Hematopoietic multipotent progenitor cell treated with erythropoietin and hydrocortisone succinate and interleukin-3 and kit ligand, for 4 days (in vitro differentiated cells): ENCODE measurements around the gene C2.
A peak's percentile ranks its signal among the peaks of the same experiment; 100 is the strongest.

Experiments
- DNase-seq: peaks from one replicate; pipeline ENCODE4 v3.0.0-alpha.2; 2015

The C2 gene

GRCh38 chr6:31927242-31927862, at the start of gene C2:
Gene C2 (plus strand): TSS chr6:31927717. CDS start chr6:31927753, 36 bp downstream.
- DNase-seq: no peak

GRCh38 chr6:31878222-31878621, 49.3 kb upstream of the C2 start:
- no peak for DNase-seq

GRCh38 chr6:31878726-31879125, 48.8 kb upstream of the C2 start, which contains the start of gene SLC44A4:
Gene SLC44A4 (minus strand): TSS chr6:31878997. CDS start chr6:31878980, 17 bp downstream.
- no peak for DNase-seq

DNA sequence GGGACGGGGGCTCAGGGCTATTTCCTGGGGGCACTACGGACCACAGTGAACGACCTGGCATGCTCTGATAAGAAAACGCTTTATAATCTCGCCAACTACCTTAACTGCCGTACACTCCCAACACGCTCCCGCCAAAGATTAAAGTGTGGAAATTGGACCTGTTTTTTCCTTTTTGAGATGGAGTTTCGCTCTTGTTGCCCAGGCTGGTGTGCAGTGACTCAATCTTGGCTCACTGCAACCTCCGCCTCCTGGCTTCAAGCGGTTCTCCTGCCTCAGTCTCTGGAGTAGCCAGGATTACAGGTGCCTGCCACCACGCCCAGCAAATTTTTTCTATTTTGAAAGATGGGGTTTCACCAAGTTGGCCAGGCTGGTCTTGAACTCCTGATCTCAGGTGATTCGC, 48.4 kb upstream of the C2 start:
- DNase-seq: peak; percentile 53

GRCh38 chr6:31879901-31880300, 47.6 kb upstream of the C2 start:
- no peak for DNase-seq

- DNase-seq: no peak
Measured at GRCh38 chr6:31880616-31881015, 46.9 kb upstream of the C2 start.

DNA sequence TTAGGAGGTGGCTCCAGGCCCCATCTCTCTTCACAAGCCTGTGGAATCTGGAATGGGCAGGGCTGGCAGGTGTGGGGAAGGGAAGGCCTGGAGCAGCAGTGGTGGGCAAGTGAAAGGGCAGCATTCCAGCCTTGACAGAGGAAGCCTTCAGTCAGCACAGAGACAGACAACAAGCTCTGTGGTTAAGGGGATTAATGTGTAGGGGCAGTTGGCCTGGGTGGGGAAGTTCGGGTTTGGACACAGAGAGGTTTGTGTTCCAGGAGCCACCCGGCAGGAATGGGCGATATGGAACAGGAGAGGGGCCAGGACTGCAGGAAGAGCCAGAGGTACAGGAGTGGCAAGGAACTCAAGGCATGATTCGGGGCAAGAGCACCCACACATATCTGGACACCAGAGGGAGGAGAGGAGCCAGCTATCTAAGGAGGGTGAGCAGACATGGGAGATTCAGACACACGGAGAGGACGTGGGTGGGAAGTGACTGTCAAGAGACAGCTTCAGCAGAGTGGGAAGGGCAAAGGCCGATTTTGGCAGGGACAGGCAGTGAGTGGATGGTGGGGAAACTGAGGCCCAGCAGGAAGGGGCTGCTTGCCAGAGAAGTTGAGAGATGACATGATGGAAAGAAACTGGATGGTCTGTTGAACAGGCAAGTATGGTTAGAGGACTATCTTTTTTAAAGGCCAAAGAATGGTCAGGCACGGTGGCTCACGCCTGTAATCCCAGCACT, 46.2 kb upstream of the C2 start:
- no peak for DNase-seq

GRCh38 chr6:31882344-31882743, 45.2 kb upstream of the C2 start:
- DNase-seq: no peak

DNA sequence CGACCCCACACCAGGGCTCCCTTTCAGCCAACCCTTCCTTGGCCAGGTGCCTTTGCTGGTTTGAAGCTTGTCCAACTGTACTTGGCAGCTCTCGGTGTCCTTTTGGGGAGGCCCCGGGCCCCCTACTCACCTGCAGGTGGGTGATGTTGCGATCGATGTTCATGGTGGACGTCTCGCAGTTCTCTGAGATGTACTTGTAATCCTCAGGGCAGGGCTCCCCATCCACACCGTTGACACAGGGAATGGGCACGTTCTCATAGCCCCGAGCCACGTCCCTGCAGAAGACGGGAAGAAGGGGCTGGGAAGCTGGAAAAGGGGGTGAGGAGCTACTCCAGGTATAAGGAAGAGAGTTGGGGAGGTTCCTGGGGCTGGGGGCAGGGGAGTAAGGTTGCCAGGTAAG, 43.8 kb upstream of the C2 start:
- DNase-seq: no peak

DNA sequence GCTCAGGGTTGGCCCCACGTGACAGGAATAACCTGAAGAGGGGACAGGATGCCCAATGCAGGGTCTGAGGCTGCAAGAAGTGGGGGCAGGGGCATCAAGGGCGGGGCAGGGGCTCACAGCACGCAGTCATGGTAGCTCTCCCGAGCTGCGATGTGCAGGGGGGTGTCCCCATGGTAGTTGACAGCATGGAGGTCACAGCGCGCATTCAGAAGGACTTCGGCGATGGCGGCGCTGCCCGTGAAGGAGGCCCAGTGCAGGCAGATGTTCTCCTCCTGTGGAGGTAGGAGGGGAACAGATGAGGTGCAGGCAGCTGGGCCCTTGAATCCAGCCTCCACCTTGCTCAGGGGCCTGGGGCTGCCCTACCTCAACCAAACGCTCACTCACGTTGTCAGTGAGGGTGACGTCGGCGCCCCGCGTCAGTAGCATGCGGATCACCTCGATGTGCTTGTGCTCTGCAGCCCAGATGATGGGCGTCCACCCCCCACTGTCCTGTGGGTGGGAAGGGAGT, 42.9 kb upstream of the C2 start:
- no peak for DNase-seq

DNA sequence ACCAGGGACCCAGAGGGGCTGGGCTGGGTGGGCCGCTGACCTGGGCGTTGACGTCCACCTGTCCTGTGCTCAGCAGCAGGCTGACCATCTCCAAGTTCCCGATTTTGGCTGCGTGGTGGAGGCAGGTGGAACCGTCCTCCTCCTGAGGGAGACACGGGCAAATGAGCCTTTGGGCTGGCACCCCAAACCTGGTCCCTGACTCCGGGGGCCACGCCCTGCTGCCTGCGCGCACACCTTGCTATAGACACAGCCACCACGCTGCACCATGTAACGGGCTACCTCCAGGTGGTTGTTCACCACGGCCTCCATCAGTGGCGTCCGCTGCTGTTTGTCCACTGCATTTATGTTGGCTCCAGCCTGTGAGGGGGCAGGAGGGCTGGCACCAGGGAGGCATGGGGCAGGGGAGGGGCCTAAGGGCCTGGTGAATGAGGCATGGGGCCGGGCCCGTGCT, 41.0 kb upstream of the C2 start:
- DNase-seq: no peak

GRCh38 chr6:31887173-31888007, 40.1 kb upstream of the C2 start:
- DNase-seq: no peak

DNA sequence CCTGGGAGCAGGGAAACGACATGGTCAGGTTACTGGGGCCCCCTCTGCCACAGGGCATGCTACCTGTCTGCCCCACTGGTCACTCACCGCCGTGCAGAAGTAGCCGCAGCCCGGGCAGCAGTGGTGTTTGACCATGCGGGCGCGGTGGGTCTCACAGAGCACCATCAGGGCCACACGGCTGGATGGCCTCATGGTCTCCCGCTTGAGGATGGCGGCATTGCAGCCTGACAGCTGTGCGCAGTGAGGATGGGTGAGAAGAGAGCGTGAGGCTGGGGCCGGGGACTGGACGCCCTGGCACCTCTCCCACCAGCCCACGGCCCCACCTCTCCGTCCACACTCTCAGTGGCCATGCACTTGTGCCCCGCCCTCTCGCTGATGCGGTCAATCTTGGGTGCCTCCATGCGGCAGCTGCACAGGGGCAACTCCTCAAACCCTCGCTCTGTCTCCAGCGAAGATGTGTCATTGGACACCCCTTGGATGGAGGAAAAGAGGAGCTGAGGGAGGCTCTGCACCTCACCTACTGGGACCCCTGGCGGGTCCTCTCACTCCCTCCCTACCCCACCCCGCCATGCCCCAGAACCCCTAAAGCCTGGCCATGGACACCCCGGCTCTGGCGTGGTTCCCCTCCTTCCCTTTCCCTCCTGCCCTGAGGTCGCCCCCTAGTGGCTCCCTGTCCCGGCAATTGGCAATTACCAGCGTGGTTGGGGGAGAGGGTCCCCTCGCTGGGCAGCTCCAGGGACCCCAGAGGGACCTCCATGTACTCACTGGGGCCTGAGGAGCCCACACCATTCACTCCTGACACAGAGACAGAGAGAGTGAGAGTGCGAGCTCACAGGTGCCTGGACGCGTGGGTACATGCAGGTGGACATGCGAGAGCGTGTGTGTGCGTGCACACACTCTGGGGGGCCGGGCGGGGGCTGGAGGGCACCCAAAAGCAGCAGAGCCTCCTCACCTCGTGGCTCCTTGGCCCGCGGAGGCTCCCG, 39.0 kb upstream of the C2 start:
- peak; percentile 67 for DNase-seq

DNA sequence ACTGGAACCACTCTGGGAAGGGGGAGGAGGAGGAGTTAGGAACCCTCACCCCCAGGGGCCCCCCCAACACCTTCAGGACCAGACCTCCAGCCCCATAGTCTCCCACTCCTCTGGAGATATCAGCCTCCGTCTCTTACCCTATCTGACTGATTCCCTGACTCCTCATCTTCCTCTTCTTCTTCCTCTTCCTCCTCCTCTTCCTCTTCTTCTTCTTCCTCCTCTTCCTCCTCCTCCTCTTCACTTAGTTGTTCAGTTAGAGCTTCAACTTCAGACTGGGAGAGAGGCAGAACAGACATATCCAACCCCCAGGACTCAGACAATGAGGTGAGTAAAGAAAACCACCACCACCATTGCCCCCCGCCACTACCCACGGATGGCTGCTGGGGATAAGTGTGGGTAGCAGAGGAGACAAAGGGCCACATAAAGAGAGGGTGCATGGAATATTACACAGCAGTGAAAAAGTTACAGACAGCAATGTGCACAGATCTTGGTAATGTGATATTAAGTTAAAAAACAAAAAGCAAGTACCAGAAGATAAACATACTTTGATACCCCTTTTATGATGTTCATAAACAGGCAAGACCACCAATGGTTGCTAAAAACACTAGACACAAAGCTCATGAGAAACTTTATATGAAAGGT, 38.1 kb upstream of the C2 start:
- no peak for DNase-seq

DNA sequence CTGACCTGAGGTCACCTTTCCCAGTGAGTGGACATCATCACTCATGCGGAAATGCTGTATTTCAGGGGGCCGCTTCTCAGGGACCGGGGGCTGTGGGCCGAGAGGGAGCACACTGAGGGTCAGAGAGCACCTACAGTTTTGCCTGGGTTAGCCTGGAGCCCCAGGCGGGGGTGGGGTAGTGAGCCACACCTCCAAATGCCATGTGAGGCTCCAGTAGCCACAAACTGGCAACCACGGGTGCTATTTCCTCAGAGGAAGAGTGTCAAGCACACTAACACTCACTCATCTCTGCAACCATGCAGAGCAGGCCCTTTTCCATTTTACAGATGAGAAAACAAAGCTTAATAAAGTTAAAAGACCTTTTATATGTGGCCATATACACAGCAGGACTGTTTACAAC, 34.7 kb upstream of the C2 start:
- peak; percentile 55 for DNase-seq

GRCh38 chr6:31896493-31896855, 31.0 kb upstream of the C2 start:
- DNase-seq: no peak

GRCh38 chr6:31896856-31897611, 30.5 kb upstream of the C2 start:
- peak; percentile 26 for DNase-seq

GRCh38 chr6:31897612-31898382, 29.7 kb upstream of the C2 start, which contains the start of gene EHMT2:
Gene EHMT2 (minus strand): TSS chr6:31897698. CDS start chr6:31897677, 21 bp downstream.
- peak; percentile 95 for DNase-seq

DNA sequence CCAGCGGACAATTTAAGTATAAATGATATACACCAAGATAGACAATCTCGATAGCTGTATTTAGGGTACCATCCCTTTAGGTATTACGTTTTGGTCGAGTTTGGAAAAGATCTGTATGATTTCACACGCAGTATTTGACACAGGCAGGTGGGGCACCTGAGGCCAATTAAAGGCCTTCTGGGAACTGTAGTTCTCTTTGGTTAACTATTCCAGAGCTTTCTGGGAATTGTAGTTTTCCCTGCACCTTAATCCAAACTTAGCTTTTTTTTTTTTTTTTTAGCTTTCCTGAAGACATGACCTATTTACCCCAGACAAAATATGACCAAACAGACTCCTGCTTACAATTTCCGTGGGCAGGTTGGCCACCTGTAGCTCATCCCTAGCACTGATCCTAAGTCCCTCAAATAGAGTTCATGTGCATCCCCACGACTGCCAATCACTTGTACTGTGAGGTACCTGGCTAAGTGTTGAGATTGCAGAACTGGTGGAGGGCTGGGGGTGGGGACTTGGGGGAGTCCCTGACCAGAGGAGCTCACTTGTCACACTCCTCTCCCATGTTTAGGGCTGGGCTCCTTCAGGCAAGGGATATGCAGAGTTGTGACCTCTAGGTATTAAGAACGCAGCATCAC, 29.0 kb upstream of the C2 start:
- DNase-seq: peak; percentile 77

DNA sequence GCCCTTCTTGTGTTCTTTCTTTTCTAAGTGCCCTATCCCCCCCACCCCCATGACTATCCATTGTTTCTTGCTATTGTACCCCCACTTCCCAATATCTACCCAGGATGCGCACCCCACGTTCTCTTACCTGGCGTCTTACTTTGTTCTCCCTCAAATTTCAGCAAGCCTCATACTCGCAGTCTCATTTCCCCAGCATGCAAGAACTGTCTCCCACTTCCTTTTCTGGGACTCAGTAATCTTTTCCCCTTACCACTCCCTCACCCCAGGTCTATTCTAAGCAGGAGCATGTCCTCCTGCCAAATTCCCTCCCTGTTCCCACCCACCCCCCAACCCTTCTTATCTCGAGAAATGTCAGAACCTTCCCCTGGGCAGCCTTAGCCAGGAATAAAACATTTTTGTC, 28.3 kb upstream of the C2 start:
- DNase-seq: no peak
